Measurements from ENCODE around the gene ASB13. TPM values are rescaled to one million over a fixed set of nuclear protein-coding genes. Genes with fewer than 3 reads are reported as not detected.

ASB13 gene
- total RNA-seq, 1 donor from 2014 or later: 6.7 TPM

DNA sequence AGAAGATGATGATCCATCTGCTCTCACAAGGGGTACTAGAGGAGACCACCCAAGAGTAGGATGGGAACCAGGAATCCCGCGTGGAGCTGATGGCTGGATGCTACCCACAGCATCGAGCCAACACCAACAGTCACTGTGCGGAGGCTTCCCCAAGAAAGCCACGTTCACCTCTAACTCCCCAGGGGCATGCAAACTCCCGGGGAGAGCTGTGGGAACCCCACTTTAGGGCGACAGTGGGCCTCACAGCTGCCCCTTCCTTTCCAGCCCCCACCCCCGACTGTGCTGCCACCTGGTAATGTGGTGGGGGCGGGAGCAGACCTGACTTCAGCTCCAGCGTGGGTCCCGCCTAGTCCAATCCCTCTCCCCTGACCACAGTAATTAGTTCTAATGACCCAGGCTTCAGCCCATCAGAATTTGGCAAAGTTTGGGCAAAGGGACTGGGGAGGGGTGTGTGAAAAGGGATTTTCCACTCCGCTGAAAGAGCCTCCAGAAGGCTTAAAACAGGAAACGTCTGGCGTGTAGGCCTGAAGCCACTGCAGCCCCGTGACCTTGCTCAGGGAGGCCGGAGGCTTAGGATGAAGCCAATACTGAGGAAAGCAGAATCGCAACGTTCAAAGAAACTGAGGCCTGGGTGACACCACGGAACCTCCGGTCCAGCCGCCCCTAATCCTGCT is 20.3 kb downstream of the ASB13 start:
- no peak for DNase-seq

DNA sequence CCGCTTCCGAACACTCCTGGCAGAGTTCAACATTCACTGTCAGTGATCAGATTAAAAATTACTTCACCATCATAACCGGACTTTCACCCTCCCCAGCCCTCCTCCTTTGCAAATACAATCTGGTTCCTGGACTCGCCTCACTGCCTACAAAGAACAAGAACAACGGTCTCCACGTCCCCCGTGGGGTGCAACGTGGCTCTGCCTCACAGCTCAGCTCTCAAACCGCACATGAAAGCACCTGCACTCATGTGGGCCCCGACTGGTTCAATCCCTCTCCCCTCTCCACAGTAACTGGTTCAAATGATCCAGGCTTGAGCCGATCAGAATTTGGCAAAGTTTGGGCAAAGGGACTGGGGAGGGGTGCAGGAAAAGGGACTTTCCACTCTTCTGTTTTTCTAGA is 21.0 kb downstream of the ASB13 start:
- no peak for DNase-seq

DNA sequence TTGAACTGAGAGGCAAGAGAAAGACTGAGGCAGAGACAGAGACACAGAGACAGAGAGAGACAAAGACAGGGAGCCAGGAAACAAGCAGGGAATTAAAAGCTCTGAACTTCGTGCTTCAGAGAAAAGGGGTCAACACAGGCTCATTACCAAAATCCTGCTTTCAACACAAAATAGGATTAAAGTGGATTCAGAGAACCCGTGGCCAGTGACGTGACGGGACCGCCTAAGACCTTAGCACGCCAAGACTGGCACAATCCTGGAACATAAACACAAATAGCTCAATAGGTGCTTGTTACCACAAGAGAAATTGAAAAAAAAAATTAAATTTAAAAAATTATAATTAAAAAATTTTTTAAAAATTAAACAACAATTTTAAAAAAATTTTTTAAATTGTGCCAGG is 21.5 kb downstream of the ASB13 start:
- no peak for DNase-seq

DNA sequence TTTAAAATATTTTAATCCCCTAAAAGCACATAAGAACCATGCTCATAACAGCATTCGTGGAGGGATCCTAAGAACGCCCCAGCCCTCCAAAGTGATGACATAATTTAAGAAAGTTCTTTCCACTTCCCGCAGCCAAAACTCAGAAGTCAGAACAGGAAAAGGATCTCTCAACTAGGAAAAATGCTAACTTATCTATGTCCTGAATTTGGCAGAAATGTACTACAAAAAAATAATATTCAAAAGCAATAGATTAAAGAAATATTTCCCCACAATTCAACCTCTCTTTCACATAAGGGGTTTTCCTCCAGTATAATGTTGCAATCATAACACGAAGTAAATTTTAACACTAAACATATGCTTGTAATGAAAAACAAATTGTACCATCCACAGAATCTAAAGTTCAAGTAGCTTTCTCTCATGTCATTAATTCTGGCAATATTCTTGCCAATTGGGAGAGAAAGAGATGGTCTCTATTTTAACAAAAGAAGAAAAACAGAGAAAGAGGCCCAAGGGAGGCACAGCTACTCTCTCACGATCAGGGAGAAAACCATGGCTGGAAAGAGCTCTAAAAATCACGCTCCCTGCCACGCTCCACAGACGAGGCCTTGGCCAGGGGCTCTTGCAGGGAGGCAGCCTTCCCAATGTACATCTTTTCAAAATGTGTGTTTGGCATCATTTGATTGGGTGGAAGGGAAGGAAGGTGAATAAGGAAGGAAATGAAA is 22.9 kb downstream of the ASB13 start:
- peak; percentile 99 for DNase-seq

DNA sequence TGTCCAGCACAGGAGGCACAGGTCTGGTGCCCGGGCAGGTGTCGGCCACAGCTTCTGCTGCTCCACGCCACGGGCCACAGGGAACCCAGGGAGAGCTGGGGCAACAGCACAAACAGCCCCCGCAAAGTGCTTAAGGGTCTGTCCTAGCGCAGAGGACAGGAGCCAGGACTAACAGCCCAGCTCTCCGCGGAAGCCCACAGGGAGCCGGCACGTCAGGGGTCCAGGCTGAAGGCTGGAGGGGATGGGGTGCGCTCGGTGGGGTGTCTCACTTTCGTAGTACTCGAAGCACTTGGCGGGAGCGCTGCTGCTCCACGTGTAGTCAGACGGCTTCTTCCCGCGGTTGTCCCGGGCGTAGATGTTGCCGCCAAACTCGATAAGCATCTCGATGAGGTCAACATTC is 24.9 kb downstream of the ASB13 start:
- DNase-seq: no peak

DNA sequence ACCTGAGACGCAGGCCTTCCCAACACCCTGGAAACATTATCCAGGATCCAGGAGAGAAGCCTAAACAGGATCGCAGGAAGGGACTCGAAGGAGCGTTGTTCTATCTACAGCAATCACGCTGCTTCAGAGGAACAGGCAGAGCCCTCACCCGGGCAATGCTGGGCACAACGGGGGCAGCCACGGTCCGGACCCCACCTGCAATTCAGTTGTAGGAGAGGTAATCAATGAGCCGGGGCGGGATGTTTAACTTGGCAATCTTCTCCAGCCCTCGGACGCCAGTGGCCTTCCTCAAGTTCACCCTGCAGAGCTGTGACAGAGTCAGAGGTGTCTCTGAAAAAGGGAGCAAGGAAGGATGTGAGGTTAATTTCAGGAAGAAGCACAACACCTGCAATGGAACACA is 25.9 kb downstream of the ASB13 start:
- DNase-seq: no peak

DNA sequence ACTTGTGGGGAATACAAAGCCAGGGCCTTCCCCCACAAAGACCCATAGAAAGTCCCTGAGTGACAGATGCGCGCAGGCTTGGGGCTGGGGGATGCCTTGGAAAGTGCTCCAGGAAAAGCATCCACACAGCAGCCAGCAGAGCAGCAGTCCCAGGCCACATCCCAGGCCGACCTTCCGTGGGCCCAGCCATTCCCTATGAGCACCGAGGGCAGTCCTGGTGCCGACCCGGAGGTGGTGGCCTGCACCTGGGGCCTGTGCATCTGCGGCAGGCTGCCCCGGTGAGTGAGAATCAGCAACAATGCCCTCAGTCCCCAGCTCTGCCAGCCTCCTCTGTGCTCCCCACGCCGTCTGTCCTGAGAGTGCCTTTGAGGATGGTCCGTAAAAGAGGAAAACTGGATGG is 26.4 kb downstream of the ASB13 start:
- DNase-seq: no peak

DNA sequence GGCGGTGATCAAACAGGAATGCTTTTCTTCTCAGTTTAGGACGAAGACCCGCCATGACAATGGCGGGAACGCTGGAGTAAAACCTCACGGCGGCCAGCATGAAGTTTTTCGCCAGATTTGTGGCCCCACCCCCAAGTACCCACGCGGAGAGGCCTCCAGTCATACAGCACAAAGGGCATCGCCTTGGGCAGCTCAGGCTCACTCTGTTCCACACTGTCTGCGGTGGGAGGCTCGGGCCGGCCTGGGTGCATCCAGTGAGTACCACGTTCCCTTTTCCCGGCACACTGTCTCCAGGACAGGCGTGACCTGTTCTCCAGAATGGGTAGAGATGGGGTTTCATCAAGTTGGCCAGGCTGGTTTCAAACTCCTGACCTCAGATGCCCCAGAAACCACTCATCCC is 27.3 kb downstream of the ASB13 start:
- no peak for DNase-seq

DNA sequence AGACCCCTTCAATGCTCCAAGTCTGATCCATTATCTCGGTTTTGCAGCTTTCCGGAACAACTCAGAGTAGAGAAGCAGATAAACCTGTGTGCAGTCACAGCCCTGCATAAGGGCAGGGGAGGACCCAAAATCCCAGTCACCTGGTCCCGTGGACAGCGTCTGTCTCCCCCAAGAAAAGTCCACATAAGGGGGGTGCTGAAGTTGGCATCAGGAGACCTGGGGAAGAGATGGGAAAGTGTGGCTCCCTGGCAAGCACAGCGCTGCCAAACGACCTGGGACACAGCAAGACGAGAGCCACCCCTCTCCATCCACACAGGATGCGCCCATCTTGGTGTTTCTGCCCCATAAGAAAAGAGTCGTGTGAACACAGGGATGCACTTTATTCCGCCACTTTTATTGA is 27.9 kb downstream of the ASB13 start:
- no peak for DNase-seq

DNA sequence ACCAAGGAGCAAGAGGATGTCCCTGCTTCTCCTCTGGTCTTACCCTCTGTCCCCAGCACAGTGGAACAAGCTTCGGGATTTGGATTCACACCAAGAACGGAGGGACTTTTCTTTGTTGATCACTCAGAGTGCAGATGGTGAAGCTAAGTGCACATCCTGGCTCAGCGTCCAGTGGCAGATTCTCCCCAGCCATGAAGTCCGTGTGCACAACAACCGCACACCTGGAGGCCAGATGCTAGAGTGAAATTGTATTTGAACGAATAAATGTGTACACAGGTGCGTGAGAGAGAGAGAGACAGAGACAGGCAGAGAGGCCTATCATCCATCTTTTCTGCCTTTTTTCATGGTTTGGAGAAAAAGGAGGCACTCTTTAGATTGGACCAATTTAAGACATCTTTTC is 31.5 kb downstream of the ASB13 start:
- DNase-seq: no peak

DNA sequence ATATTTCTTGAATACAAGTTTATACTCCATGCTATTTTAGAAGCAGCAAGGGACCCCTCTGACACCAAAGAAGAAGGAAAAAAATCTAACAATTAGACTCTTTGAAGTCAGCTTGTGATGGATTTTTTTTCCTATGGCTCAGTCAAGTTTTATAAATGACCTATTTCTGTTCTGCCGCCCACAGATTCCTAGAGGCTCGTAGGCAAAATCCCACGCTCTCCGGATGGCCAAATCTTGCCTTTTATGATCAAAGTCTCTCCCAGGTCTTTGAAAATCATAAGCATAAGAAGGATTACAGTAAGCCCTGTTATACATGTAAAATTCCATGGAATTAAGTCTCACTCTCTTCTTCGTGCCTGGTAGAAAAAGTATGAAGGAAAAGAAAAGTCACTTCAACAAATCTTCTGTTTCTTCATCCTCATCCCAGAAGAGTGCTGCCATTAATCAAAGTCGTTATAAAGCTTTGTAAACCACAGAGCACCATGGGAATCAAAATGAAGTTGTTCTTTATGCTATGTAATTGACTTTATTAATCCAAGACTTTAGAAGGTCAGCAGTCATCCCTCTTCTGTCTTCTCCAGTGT is 33.1 kb downstream of the ASB13 start:
- DNase-seq: no peak

DNA sequence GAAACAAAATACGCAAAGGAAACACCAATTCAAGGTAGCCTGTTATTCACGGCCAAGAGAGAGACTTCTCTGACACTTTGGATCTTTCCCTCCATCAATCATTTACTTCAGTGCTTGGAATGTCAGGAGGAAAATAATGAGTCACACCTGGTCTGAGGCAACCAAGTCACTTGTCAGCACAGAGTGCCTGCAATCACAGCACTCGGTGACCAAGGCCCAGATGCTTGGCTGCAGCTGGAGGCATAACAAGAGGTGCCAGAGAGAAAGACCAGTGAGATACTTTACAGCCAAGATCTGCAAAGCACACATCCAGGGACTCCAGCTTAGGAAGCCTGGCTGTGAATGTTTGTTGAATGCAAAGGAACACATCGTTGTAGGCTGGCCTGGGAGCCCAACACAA is 33.9 kb downstream of the ASB13 start:
- DNase-seq: no peak

DNA sequence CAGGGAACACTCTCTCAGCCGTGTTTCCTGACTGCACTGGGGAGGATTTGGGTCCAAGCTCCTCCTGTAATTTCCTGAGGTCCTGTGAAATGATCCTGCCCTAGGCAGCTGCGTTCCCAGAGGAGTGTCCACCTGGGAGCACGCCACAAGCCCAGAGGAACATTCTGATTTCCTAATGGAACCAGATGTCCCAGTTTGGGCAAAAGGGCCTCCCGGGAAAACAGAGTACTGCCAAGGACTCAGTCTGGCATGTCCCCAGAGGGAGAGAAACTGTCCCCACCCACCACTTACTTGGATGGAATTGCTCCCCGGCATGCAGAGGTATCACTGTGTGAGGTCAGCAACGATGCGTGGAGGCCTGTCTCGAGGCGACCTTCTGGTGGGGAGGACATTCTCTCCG is 34.5 kb downstream of the ASB13 start:
- no peak for DNase-seq

DNA sequence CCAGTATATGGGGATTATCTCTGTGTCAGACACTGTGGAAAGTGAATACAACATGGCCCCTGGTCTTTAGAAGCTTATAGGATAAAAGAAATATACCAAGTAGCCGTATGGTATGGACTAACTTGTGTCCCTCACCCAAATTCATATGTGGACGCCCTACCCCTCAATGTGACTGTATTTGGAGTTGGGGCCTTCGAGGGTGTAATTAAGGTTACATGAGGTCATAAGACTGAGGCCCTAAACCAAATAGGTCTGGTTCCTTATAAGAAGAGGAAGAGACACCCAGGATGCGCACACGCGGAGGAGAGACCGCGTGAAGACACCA is 36.3 kb downstream of the ASB13 start:
- DNase-seq: no peak

DNA sequence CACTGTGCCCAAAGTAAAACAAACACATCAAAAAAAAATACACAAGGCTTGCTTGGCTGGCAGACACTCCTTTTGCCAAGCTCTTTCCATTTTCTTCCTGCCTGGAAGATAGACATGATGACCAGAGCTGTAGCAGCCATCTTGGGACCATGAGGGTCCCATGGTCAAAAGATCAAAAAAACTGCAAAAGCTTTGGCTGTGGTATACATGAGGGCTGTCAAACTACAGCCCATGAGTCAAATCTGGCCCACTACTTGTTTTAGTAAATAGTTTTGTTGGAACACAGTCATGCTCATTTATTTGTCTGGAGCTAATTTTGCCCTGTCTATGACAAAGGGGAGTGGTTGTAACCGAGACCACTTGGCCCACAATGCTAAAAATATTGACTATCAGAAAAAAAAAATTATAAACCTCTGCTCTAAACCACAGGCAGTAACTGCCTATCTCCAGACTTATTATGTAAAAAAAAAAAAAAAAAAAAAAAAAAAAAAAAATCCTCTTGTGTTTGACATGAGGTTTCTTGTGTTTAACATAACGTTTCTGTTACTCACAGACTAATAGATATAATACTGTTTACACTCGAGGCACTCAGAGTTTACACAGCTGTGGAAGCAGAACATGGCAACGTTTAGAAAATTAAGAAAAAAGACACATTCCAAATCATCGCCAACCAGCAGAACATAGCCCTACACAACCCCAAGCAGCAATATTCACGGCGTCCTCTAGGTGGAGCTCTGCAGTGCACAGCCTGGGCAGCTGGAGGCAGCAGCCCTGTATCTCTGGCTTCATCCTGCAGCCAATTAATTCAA is 36.9 kb downstream of the ASB13 start:
- DNase-seq: peak; percentile 78

DNA sequence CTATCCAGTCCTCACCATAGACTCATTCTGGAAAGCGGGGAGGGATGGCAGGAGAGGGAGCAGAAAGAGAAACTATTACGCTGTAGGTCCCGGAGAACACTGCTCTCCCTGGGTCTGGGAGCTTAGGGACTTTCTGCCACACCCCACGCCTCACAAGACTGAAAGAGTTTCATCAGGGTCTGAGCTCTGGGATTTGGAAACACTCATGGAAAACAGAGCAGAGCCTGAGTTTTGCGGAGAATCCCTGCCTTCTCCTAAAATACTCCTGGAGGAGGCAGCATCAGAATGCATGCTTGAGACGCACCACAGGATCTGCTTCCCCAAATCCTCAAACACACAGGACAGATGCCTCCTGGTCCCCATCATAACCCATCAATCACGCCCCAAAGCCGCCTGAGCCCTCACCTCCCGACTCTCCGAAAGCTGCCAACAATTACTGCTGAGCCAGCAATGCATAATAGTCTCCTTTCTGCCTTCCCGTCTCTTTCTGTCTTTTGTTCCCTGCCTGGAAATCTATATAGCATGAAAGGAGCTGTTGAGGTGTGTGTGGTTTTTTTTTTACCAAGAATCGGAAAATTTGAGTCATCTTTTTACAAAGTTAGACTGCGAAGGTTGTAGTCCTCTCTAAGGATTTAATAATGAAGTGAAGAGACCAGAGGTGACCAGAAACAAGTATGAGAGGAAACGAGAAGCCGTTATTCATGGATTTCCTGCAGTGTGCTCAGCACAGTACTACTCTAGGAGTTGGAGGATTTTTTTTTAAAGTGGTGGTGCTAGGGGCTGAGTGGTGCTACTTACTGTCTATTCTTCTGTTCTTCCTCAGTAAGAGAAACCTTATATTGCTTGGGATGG is 37.7 kb downstream of the ASB13 start:
- peak; percentile 67 for DNase-seq

DNA sequence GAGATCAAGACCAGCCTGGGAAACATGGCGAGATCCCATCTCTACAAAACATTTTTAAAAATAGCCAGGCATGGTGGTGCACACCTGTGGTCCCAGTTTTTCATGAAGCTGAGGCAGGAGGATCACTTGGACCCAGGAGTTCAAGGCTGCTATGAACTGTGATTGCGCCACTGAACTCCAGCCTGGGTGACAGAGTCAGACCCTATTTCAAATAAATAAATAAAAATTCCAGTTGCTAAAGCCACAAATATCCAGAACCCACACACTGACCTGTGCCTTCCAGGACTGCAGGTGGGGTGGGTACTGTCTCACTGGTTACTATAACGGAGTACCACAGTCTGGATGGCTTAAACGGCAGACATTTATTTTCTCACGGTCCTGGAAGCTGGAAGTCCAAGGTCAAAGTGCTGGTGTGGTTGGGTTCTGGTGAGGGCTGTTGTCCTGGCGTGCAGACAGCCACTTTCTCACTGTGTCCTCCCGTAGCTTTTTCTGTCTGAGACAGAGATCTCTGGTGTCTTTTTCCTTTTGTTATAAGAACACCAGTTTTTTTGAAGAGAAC is 38.8 kb downstream of the ASB13 start:
- no peak for DNase-seq

DNA sequence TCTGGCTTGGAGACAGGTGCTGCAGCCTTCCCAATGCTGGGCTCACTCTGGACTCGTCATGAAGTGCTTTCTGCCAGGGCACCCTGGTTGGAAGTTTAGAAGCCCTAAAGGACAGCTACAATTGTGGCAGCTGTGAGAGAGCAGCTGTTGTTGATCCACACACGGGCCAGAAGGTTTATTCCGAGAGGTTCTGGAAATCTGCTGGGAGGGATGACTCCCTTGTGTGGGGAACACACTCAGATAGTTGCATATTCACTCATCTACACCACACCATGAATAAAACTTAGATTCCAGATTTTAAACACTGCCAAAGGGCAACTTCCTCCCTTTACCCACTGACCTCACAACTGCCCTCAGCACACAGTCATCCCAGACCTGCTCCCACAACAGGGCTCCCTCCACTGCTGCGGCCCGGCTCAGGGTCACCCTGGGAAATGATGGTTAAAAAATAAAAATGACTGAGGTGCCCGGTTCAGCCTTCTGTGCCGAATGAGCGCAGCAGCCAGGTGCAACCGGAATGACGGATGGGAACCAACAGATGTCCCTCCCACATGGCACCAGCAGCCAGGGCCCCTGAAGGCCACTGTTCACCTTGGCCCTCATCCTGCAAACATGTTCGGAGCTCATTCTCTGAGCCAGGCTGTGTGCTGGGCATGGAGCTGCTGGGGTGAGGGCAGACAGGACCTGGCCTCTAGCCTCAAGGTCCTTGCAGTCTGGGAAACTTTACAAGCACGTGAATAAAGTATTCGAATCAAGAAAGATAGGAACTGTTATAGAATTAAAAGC is 40.2 kb downstream of the ASB13 start:
- no peak for DNase-seq

DNA sequence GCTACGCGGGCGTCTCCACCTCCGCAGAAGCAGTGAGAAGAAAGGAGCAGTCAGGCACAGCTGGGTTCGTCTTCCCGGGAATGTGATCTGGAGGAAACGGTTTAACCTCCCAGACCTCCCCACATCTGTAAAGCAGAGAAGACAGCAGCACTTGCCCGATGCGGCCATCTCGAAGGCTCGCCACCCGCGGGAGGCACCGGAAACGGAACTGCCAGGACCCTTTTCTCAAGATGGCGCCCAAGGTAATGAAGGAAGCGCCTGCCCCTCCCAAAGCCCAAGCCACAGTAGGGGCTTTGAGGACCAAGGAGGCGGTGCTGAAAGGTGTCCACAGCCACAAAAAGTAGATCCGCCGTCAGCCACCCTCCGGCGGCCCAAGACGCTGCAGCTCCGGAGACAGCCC is 41.7 kb downstream of the ASB13 start:
- no peak for DNase-seq

DNA sequence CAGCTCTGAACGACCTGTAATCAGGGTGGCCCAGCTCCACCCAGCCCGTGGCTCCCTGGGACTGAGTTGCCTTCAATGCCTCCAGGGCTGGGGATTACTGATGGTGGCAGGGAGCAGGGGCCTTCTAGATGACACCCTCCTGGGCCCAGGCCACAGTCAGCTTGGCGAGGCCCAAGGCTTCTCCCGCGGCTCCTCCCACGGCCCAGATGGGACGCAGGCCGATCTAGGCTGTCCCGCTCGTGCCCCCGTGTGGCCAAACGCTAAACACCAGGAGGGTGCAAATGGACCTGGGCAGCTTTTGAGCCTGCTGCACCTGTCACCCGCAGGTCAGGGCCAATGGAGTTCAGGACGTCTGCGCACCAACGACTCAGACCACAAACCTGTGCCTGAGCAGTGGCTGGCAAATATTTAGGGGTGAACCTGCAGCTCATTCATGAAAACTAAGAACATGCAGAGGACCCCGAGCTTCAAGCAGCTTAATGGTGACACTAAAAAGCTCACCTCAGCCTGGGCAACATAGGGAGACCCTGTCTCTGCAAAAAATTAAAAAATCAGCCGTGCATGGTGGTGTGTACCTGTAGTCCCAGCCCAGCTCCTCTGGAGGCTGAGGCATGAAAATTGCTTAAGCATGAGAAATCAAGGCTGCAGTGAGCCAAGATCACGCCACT is 43.2 kb downstream of the ASB13 start:
- DNase-seq: peak; percentile 54

Measured in skin of body (tissue), 2 donors.